GM18861 (cell line): ENCODE measurements around the gene NOP56.

Source experiments
- ATAC-seq: cut with Tn5 transposase; IDR thresholded peaks from one replicate; pipeline ENCODE4 v1.9.1; 2021; ENCODE audit not compliant: unreplicated experiment

Gene NOP56, protein sequence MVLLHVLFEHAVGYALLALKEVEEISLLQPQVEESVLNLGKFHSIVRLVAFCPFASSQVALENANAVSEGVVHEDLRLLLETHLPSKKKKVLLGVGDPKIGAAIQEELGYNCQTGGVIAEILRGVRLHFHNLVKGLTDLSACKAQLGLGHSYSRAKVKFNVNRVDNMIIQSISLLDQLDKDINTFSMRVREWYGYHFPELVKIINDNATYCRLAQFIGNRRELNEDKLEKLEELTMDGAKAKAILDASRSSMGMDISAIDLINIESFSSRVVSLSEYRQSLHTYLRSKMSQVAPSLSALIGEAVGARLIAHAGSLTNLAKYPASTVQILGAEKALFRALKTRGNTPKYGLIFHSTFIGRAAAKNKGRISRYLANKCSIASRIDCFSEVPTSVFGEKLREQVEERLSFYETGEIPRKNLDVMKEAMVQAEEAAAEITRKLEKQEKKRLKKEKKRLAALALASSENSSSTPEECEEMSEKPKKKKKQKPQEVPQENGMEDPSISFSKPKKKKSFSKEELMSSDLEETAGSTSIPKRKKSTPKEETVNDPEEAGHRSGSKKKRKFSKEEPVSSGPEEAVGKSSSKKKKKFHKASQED

DNA sequence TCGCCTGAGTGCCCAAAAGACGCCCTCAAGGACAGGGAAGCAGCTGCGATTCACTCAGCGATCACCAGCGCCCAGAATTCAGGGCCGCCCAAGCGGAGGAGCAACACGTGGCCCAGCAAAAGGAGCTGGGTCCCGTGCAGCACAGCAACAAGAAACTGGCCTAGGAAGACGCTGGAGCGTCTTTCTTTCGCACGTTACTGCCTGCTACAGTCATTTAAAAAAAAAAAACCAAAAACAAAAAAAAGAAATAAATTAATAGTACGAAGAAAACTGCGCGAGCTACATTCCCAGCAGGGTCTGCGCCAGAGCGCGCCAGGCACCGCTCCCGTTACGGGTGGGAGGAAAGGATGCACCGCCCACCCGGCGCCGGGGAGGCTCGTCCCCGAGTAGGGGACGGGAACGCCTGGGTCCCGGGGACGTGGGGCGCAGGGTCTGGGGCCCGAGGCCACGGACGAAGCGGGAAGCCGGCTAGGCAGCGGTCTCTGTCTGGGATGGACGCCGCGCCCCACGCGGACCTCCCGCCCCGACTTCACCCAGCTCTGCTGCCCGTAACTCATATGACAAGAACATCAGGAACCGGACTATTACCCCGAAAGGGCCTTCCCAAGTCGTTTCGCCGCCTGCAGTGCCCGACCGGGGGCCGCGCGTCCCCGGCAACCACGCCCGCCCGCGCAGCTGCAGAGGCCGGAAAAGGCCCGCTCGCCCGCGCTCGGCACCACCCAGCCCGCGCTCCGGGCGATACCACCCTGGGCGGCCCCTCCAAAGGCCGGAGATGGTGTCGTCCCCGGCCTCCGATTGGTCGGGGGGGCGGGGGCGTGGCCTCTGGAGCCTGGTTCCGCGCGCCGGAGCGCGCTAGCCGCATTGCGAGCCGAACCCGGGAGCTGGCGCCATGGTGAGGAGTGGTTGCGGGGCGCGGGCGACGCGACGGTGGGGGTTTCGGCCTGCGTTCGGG lies at the start of gene NOP56:
TSS of gene NOP56 (plus strand) at position 861 of the 952 bp plus-strand sequence. CDS start at position 890, 29 bp downstream.
- ATAC-seq, result peak; percentile 66

DNA sequence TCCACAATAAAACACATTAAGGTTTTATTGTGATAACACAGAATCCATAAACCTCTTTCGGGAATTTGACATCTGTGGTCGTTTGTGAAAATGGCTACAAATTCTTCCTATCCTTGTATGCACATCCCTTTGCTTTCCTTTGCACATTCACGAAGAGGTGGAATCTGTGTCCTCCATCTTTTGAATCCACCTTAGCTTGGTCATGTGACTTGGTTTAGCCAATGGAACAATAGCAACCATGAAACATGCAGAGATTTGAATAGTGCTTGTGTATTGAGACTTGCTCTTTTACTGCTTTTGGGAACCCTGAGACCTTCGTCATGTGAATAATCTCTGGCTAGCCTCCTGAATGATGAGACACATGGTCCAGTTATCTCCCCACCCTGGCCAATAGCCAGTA lies 49.7 kb upstream of the NOP56 start:
- no peak for ATAC-seq

DNA sequence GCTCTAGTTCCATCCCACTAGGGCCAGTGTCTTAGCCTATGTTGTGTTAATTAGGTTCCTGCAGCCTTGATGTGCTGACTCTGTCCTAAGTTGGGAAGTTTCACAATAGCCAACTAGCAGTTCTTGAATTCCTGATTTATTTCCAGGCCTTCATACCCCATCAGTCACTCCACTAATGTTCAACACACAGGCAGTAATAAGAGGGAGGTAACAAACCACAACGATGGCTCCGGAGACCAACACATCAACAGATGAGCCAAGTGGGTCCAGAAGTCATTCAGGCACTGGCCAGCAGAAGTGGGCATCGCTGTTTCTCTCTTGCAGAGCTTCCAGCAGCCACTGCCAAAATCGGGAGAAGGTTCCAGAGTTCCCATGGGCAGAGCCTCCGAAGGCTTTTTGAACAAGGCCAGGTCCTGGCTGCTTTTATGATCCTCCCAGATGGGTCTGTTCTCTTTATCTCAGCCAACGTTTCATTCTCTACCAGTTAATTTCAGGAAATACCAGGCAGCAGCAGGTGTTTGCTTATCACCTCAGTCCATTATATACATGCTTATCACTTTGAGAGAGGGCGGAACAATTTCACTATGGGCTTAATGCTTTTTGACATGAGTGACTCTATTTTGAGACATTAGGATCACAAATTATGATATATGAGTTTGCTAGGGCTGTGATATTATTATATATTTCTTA lies 48.5 kb upstream of the NOP56 start:
- no peak for ATAC-seq

DNA sequence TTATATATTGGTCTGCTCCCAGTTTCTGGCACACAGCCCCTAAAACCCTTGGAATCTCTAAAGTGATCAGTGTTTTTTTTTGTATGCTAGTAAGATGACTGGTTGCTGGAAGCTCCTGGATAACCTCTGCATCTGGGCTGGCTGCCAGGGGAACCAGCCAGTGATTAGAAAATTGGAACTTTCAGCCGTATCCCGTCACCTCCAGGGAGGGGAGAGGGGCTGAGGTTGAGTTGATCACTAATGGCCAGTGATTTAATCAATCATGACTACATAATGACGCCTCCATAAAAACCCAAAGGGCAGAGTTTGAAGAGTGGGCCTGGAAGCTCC lies 48.0 kb upstream of the NOP56 start:
- no peak for ATAC-seq

DNA sequence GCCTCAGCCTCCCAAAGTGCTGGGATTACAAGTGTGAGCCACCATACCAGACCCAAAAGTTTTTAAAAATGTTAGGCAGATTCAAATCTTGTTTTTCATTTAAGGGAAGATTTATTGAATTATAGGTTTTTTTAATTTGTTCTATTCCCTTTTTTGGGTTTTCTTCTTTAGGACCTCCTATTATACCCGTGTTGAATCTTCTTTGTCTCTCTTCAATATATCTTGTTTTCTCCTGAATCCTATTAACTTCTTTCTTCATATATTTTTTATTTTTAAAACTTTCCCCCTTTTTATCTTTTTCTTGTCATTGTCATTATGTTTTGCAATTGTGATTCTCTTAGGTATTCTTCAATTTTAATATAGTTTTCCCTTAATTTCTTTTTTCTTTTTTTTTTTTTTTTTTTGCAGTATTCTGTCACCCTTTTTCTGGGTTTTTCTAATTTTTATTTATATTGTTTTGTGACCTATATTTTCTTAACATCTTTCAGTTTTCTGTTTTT lies 45.9 kb upstream of the NOP56 start:
- ATAC-seq, result no peak

DNA sequence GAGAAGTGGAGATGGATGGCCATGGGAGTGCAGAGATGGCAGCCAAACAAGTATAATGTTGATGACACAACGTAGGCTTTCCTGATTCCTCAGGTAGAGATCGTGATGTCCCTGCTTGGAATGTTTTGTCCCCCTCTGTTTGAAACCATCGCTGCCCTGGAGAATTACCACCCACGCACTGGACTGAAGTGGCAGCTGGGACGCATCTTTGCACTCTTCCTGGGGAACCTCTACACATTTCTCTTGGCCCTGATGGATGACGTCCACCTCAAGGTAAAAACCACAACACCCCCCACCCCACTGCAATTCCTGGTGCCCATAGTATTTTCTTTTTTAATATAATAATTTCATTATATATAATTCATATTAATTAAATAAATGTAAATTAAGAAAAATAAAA lies 42.1 kb upstream of the NOP56 start:
- no peak for ATAC-seq

DNA sequence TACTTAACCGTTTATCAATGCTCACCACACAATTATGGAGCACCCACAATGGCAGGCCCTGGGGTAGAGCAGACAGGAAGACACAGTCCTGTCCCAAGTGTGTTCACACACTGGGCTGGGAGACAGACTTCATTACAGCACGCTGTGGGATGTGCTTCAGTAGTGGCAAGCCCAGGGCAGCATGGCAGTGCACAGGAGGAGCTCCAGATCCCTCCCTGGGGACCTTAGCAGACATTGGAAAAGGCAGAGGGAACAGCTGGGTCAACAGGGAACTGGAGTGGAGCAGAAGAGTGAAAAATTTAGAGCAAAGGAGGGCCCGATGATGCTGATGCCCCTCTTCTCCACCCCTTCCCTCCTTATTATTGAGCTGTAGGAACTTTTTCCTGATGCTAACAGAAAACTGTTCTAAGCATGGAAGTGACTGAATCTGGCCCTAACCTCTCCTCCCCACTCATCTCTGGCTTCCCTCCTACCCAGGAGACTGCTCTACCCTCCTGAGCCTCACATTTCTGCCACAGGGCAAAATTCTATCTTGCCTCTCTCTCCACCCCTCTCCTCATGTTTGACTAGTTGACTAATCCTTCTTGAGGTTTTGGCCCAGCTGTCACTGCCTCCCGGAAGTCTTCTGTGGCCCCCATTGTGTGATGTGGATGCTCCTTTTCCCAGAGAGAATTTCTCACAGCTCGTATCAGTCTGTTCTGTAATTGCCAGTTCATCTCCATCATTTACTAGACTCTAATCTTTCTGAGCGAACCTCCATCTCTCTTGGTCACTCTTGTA lies 41.3 kb upstream of the NOP56 start:
- ATAC-seq, result no peak

DNA sequence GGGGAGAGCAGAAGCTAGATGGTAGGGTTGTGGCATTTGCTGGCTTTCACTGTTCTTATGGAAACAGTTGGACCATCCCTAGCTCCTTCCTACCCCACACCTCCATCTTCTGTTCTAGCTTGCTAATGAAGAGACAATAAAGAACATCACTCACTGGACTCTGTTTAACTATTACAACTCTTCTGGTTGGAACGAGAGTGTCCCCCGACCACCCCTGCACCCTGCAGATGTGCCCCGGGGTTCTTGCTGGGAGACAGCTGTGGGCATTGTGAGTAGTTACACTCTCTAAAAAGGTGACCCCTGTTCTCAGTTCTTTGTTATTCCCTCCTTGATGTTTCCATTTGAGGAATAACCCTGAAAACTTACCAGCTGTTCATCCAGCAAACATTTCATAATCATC lies 40.4 kb upstream of the NOP56 start:
- no peak for ATAC-seq

DNA sequence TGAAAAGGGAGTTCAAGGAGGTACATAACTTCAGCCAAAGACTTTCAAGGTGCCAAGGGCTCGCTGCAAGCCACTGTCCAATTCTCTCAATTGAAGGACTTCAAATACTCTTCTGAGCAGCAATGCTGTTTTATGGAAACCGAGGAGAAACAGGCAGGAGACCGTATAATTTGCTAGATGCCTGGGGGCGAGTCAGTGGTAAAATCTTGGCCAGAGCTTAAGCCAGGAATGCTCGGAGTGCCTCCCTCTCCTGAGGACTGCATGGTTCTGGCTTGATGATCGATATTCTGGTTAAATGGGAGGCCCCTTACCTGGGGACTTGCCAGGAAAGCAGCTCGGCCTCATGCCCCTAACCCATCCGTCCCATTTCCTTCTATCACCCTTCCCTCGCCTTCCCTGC lies 35.8 kb upstream of the NOP56 start:
- no peak for ATAC-seq

DNA sequence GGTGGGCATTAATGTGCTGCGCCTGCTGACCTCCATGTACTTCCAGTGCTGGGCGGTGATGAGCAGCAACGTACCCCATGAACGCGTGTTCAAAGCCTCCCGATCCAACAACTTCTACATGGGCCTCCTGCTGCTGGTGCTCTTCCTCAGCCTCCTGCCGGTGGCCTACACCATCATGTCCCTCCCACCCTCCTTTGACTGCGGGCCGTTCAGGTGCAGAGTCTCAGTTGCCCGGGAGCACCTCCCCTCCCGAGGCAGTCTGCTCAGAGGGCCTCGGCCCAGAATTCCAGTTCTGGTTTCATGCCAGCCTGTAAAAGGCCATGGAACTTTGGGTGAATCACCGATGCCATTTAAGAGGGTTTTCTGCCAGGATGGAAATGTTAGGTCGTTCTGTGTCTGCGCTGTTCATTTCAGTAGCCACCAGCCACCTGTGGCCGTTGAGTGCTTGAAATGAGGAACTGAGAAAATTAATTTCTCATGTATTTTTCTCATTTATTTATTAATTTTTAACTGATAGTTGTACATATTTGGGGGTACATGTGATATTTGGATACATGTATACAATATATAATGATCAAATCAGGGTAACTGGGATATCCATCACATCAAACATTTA lies 35.2 kb upstream of the NOP56 start:
- no peak for ATAC-seq

DNA sequence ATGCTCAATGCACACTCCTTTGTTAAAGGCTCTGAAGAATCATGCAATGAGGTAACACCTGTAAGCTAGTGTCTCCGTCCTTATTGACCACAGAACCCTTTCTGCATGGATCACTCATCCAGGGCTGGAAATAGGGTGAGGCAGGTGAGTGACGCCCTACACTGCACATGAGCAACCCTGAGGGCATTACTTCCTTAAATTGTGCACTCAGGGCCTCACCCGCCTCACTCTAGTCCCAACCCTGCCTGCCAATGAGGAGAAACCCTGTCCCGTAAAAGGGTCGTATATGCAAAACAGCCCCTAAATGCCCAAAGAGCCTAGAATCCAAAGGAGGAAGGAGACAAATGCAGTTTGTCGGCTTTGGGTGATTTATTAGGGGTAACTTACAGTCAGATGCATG lies 33.6 kb upstream of the NOP56 start:
- no peak for ATAC-seq

DNA sequence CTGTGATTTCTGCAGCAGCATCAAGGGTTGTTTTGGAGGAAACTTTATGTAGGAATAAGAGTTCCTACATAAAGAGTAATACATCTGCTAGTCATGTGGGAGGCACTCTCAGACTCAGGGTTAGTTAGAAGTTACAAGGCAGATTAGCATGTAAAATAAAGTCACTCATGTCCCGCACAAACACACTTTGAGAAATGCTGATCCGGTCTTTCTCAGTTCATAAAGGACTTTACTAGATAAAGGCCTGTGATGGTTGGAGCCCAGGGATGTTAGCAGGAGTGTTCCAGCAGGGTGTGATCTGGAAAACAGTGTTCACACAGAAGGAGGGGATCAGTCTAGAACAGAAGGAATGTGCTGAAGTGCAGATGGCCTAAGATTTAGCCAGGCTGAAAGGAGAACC lies 33.1 kb upstream of the NOP56 start:
- ATAC-seq, result no peak

DNA sequence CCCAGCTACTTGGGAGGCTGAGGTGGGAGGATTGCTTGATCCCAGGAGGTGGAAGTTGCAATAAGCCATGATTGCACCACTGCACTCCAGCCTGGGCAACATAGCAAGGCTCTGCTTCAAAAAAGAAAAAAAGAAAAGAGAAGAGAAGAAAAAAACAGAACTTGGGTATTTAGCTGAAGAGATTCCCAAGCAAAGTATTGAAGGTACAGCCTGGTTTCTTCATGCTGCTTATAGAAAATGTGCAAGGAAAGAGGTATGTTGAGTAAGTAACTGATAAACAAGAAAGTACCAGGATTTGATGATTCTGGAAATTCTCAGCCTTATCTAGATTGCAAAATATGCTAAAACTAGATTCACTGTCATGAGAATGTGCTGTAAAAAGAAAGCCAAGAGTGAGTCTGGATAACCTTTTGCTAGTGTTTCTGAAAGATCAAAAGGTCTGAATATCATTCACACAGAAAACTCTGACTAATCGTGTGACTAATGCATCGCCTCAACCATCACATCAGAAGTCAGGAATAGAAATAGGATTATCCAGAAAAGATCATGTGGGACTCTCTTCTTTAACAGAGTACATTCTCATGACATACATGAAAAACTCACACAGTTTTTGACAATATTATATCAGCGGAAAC lies 32.4 kb upstream of the NOP56 start:
- no peak for ATAC-seq

DNA sequence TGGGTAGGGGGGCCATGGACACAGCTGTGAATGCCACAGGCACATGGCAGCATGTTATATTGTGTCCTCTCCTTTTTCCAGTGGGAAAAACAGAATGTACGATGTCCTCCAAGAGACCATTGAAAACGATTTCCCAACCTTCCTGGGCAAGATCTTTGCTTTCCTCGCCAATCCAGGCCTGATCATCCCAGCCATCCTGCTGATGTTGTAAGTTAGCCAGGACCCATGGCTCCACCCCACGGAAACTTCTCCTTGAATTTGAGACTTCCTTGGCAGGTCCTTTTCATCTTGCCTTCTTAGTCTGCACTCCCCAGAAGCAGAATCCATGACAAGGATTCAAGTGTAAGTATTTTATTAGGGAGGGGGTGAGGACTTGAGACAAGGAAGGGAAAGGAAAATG lies 28.2 kb upstream of the NOP56 start:
- ATAC-seq, result no peak

DNA sequence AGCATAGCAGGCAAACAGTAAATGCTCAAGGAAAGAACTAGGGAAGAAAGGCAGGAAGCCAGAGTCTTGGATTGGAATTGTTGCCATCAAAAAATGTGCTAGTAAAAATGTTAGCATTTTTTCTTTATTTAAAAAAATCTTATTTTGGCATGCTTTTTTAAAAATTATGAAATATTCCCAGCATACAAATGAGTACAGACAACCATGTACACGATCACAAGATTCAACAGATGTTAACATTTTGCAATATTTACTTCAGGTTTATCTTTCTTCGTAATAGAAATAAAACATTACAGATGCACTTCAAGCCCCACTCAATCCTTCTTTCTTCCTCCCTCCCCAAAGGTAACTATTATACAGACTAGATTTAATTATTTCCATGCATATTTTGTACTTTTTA lies 27.4 kb upstream of the NOP56 start:
- no peak for ATAC-seq

DNA sequence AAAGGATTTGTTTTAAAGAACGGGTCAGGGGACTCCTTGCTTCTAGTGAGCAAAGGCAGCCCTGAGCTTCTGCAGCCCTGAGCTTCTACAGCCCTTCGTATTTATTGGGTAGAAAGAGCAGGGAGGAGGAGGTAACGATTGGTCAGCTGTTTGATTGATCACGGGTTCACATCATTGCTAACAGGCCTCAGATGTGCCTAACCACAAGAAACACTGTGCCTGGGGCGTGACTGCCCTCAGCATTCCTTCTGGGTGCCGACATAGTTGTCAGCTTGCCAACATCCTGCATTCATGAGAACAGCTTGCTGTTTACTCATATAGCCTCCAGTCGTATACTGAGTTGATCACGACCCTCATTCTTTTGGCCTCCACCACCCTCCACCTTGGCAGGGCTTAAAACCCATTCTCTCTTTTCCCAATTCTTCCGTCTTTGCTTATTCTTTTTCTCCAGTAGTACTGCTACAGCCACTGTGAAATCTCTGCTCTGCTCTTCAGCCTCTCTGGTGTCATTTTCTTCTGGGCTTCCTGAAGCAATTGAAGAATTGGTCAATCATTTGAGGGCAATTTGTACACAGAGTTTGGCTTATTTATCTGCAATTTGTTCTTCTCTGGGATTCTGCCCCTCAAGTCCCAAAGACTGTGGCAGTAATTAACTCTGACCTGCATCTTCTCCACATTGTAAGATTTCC lies 25.4 kb upstream of the NOP56 start:
- ATAC-seq, result no peak

DNA sequence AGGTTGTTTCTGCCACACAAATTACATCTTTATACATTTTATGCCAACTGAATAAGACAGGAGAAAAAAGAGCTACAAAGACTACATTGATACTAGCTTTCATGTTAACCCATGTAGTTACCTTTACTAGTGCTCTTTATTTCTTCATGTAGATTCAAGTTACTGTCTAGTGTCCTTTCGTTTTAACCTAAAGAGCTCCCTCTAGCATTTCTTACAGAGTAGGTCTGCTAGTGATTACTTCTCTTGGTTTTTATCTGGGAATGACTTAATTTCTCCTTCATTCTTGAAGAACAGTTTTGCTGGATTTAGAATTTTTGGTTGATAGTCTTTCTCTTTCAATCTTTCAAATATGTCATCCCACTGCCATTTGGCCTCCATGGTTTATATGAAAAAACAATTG lies 21.2 kb upstream of the NOP56 start:
- no peak for ATAC-seq

DNA sequence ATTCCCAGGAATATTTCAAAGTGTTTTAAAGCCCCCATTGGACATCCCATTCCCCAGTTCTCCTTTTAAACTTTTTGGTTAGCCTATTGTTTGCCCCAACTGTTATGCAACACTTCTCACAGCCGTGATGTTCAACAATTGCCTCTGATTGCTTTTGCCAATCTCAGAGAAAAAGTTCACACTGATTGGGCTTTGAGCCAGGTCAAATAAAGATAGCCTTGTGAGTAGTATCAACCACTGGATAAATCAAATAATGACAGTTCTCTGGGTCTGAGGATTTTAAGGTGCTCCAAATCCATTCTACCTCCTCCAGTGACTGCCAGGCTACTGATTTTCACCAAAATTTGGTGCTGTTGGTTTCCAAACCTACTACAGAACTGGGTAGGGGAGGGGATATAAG lies 19.1 kb upstream of the NOP56 start:
- ATAC-seq, result no peak

DNA sequence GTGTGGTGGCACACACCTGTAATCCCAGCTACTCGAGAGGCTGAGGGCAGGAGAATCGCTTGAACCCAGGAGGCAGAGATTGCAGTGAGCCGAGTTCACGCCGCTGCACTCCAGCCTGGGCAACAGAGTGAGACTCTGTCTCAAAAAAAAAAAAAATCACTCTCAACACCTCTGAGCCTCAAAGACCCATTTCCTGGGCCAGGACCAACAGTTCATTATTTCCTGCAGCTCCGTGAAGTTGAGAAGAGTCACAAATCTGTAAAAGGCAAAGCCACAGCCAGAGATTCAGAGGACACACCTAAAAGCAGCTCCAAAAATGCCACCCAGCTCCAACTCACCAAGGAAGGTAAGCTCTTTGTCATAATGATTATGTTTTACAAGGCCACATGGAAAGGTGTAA lies 15.2 kb upstream of the NOP56 start:
- no peak for ATAC-seq
